Endothelial cell of umbilical vein (primary cell): ENCODE data around the gene PPP1R12C. TPM values are rescaled to one million over a fixed set of nuclear protein-coding genes. Genes with fewer than 3 reads are reported as not detected.

Experiments used
- BruUV-seq: library from RNA; stranded (reverse); fragments of 400-500 nt; replicated peaks from 2 replicates; lab custom pipeline; 2021; lab: Mats Ljungman, UMichigan
- CTCF ChIA-PET: fragments of 300-600, 350-600 bp; sonication (Branson Sonifier 250); formaldehyde crosslinking; loops from one replicate; lab custom pipeline; 2021; ENCODE audit warnings: antibody characterized with exemption, inconsistent platforms; lab: Charles Lee
- POLR2A ChIA-PET: fragments of 300-600, 350-600 bp; sonication (Branson Sonifier 250); formaldehyde crosslinking; loops from one replicate; lab custom pipeline; 2021; ENCODE audit warnings: antibody characterized with exemption, inconsistent platforms; lab: Charles Lee
- DNase-seq: peaks from one replicate; pipeline ENCODE4 v3.0.0-alpha.2; 2011; ENCODE audit warnings: low read depth, low spot score
- FAIRE-seq: peaks from 2 replicates; lab custom pipeline; 2011; peaks lifted over from hg19 to GRCh38; lab: Jason Lieb, UNC
- H2AFZ ChIP-seq: 2 replicates; pipeline ENCODE4 v1.6.0; 2012; ENCODE audit warnings: low read depth, low read length, control low read depth, inconsistent platforms
- H3K27ac ChIP-seq: 2 replicates; pipeline ENCODE4 v1.5.1; 2011; ENCODE audit warnings: low read depth, mild to moderate bottlenecking, control low read depth, low read length, moderate library complexity; ENCODE audit not compliant: insufficient read depth
- H3K27me3 ChIP-seq, 2 experiments: 2 replicates each; pipeline versions ENCODE4 v1.6.0 to v1.6.1; 2011; ENCODE audit warnings: low read length in 2 of 2, mixed read lengths in 1 of 2; ENCODE audit not compliant: control insufficient read depth in 2 of 2, insufficient read depth in 2 of 2
- H3K36me3 ChIP-seq, 2 experiments: 2 replicates in 1 of 2; 3 replicates in 1 of 2; pipeline ENCODE4 v1.5.1; 2011; ENCODE audit warnings: low read length in 2 of 2, mild to moderate bottlenecking in 1 of 2, moderate library complexity in 1 of 2; ENCODE audit not compliant: control insufficient read depth in 2 of 2, insufficient read depth in 2 of 2; ENCODE audit errors: extremely low read depth in 1 of 2
- H3K4me1 ChIP-seq: 3 replicates; pipeline ENCODE4 v1.5.1; 2011; ENCODE audit warnings: mild to moderate bottlenecking, low read length; ENCODE audit not compliant: control insufficient read depth, insufficient read depth; ENCODE audit errors: extremely low read depth
- H3K4me2 ChIP-seq: 2 replicates; pipeline ENCODE4 v1.6.1; 2011; ENCODE audit warnings: low read length, control low read depth, mixed read lengths; ENCODE audit not compliant: insufficient read depth
- H3K4me3 ChIP-seq, 3 experiments: fragments of 200-600 bp in 1 of 3; sonication (generic), shearing (Covaris generic) in 1 of 3; replicated peaks in 1 of 3; 2 replicates each; pipeline ENCODE4 v1.5.1; 2011 to 2016; ENCODE audit warnings: control low read depth in 3 of 3, low read length in 3 of 3, mild to moderate bottlenecking in 2 of 3, inconsistent platforms in 1 of 3, low read depth in 1 of 3, moderate library complexity in 1 of 3; ENCODE audit not compliant: insufficient read depth in 1 of 3
- H3K79me2 ChIP-seq: 2 replicates; pipeline ENCODE4 v1.6.0; 2012; ENCODE audit warnings: low read length, inconsistent platforms; ENCODE audit not compliant: control insufficient read depth, insufficient read depth
- H3K9ac ChIP-seq: replicated peaks from 2 replicates; pipeline ENCODE3; 2011; ENCODE audit warnings: low read length, control low read depth; ENCODE audit not compliant: insufficient read depth; ENCODE audit errors: extremely low read depth
- H3K9me1 ChIP-seq: replicated peaks from 3 replicates; pipeline ENCODE4 v1.6.0; 2011; ENCODE audit warnings: mild to moderate bottlenecking, low read length; ENCODE audit not compliant: control insufficient read depth, insufficient read depth; ENCODE audit errors: extremely low read depth
- H3K9me3 ChIP-seq: replicated peaks from 2 replicates; pipeline ENCODE4 v1.5.1; 2012; ENCODE audit warnings: low read length, inconsistent platforms; ENCODE audit not compliant: control insufficient read depth, insufficient read depth
- H4K20me1 ChIP-seq: replicated peaks from 2 replicates; pipeline ENCODE3; 2011; ENCODE audit warnings: mild to moderate bottlenecking, low read length; ENCODE audit not compliant: control insufficient read depth, insufficient read depth; ENCODE audit errors: extremely low read depth
- CTCF ChIP-seq, 2 donors: IDR thresholded peaks; 1 replicate in 1 of 2; 2 replicates in 1 of 2; pipeline ENCODE4 v1.5.1; 2011; ENCODE audit warnings: low read length in 2 of 2, mild to moderate bottlenecking in 2 of 2, moderate library complexity in 2 of 2, control low read depth in 1 of 2, inconsistent platforms in 1 of 2, low read depth in 1 of 2; ENCODE audit not compliant: insufficient read depth in 1 of 2; ENCODE audit errors: extremely low read depth in 1 of 2
- EZH2 ChIP-seq: IDR thresholded peaks from 2 replicates; pipeline ENCODE4 v1.6.1; 2012; ENCODE audit warnings: borderline replicate concordance, low read depth, mild to moderate bottlenecking, moderate library complexity, low read length, inconsistent platforms; ENCODE audit not compliant: severe bottlenecking
- FOS ChIP-seq: IDR thresholded peaks from 2 replicates; pipeline ENCODE4 v1.6.1; 2011; ENCODE audit warnings: mild to moderate bottlenecking, low read length, moderate library complexity, borderline replicate concordance; ENCODE audit not compliant: insufficient read depth
- GATA2 ChIP-seq: IDR thresholded peaks from 2 replicates; pipeline ENCODE4 v1.7.0; 2011; ENCODE audit warnings: low read depth, mild to moderate bottlenecking, moderate library complexity, mixed read lengths, low read length; ENCODE audit not compliant: insufficient read length, insufficient read depth
- JUN ChIP-seq: IDR thresholded peaks from 2 replicates; pipeline ENCODE4 v1.6.1; 2011; ENCODE audit warnings: borderline replicate concordance, low read depth; ENCODE audit not compliant: insufficient read length, insufficient read depth
- MYC ChIP-seq: IDR thresholded peaks from one replicate; pipeline ENCODE4 v1.6.1; 2011; ENCODE audit warnings: mild to moderate bottlenecking, low read depth, low read length
- POLR2A ChIP-seq: IDR thresholded peaks from 2 replicates; pipeline ENCODE4 v1.6.1; 2012; ENCODE audit warnings: low read depth, mild to moderate bottlenecking, control low read depth, low read length
- POLR2AphosphoS5 ChIP-seq: IDR thresholded peaks from 2 replicates; pipeline ENCODE4 v1.6.1; 2012; ENCODE audit warnings: low read depth, mild to moderate bottlenecking, control low read depth, low read length, moderate library complexity; ENCODE audit not compliant: insufficient read depth
- dilution Hi-C: fragments of 300-500 bp; cut with MboI; formaldehyde crosslinking; loops from one replicate; pipeline ENCODE4 v1.15.0; 2019; ENCODE audit warnings: low sequenced_read_pairs; ENCODE audit not compliant: extremely low pct_ligation_motif_present
- intact Hi-C: fragments of 100-400 bp; cut with micrococcal nuclease; formaldehyde crosslinking; loops from one replicate; pipeline ENCODE4 v1.10.0; 2022
- polyA plus RNA-seq, 4 experiments: library from polyadenylated mRNA; depleted of rRNA in 3 of 4; stranded (reverse) in 3 of 4; unstranded in 1 of 4; fragments of >200 nt; gene quantifications; 2 replicates each; pipeline versions ENCODE4 v1.2.1 to v1.2.3, GENCODE V29; 2011 to 2012; ENCODE audit warnings: missing spikeins in 1 of 4
- total RNA-seq: library from RNA; stranded (reverse); gene quantifications from 2 replicates; pipeline ENCODE4 v1.2.3, GENCODE V29; 2021
- TF ChIP-seq, protein P1 (sequence below): IDR thresholded peaks from 2 replicates; pipeline ENCODE4 v1.6.1; 2011; ENCODE audit not compliant: insufficient read depth, insufficient read length

PPP1R12C gene
- total and polyA plus RNA-seq, 2 donors (not counting 3 experiments of a cell fraction or from before 2014, with no cell fraction given): 69.5 to 149 TPM

DNA sequence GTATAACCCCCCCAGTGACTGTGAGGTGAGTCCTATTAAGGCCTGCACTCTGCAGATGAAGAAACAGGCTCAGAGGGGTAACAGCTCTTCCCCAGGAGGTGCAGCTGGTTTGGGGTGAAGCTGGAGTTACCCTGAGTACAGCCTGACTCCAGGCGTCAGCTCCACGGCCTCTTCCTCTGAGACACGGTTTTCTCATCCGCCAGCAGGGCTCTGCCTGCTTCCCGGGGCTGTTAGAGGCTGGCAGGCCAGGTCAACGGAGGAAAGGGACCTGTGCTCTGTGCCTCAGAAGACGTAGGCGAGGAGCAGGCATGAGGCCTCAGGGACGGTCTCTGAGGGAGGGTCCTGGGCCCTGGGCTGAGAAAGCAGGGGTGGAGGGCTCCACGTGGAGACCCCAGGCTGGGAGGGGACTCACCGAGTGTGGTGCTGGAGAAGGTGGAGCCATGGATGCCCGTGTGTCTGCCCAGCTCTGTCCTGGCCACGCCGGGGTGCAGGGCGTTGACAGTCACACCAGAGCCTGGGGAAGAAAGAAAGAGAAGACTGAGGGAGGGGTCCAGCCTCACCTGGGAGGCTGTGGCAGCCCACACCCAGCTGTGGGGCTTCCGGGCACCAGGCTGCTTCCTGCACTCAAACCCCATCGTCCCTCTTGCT lies 70.3 kb downstream of the PPP1R12C start:
- no peak overlapping the region for H3K4me3 ChIP-seq
- peaks cover 5% of the 10 kb centered on the region for H3K4me1 ChIP-seq
- peaks cover 4 to 23% of the 10 kb centered on the region in 2 experiments for H3K36me3 ChIP-seq
- H3K79me2 ChIP-seq: no peaks in the 10 kb centered on the region
- H2AFZ ChIP-seq: no peak overlapping the region
- no peak overlapping the region for H3K9ac ChIP-seq
- BruUV-seq: no TSS peak
- TF ChIP-seq MYC (no peak), POLR2AphosphoS5 (no peak), CTCF (IDR thresholded peaks at IDR 0.05; ENCODE audit: extremely low read depth in 1 of 2, insufficient read depth in 1 of 2, low read depth in 1 of 2, low read length in 2 of 2) (no peak), FOS (no peak), GATA2 (no peak), JUN (no peak), POLR2A (no peak), EZH2 (no peak)
- TF ChIP-seq, protein P1, sequence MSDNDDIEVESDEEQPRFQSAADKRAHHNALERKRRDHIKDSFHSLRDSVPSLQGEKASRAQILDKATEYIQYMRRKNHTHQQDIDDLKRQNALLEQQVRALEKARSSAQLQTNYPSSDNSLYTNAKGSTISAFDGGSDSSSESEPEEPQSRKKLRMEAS: no peak
- CTCF ChIA-PET: no interaction called here
- H3K9me3 ChIP-seq: no peaks in the 10 kb centered on the region
- H3K27ac ChIP-seq: no peak overlapping the region
- POLR2A ChIA-PET: no interaction called here
- intact Hi-C loops (no loop called here), dilution Hi-C loops (no loop called here)
- no peaks in the 10 kb centered on the region for H4K20me1 ChIP-seq
- DNase-seq (no peak), FAIRE-seq (no peak)
- no peaks in the 10 kb centered on the region for H3K27me3 ChIP-seq
- H3K9me1 ChIP-seq: no peaks in the 10 kb centered on the region
- no peak overlapping the region for H3K4me2 ChIP-seq
